HG02885 (cell line): Measurements from ENCODE around the gene GULP1.

ENCODE experiments used
- ATAC-seq: cut with Tn5 transposase; IDR thresholded peaks from one replicate; pipeline ENCODE4 v1.9.1; 2021; ENCODE audit warnings: mild to moderate bottlenecking; ENCODE audit not compliant: unreplicated experiment, poor library complexity

Gene GULP1

DNA sequence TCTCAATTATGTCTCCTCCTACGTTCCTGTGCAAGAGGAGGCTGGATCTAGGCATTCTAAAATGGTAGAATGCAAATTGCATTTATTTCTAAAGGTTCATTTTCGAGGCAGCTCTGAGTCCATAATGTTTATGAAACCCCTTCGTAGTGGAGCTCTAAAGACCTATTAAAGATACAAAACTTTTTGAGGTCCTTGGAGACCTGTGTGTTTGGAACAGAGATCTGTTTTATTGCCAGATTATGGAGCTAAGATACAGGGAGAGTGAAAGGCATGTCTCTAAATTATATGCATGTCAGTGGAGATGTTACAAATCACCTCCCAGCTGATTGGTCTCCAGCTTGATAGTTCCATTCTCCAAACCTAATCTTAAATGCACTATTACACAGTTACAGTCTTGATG lies 335.8 kb downstream of the GULP1 start:
- ATAC-seq: no peak

- ATAC-seq: no peak
Observed at GRCh38 chr2:188628989-188629752, 337.5 kb downstream of the GULP1 start.

- no peak for ATAC-seq
Observed at GRCh38 chr2:188629753-188630527, 338.3 kb downstream of the GULP1 start.

- no peak for ATAC-seq
Observed at GRCh38 chr2:188631037-188631809, 339.5 kb downstream of the GULP1 start.

DNA sequence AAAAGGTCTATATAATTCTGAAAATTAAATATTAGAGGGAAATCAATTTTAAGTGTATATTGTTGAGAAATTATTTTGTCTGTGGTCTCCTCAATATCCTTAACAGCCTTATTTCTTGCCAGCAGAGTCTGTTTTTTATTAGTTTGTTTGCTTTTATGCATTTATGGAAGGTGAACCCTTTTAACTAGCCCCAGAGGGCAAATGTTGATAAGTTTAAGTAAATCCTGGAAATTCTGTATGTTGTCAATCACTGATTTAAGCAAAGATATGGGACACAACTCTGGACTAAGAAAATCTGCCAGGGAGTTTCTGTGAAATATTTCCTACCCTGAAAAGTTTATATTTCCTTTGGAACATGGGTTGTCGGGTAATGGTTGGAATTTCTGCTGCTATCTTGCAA lies 343.0 kb downstream of the GULP1 start:
- ATAC-seq: no peak
